Activated naive CD4-positive, alpha-beta T cell treated with anti-CD3 and anti-CD28 coated beads, Interleukin-2, amount 10 ng/mL, durations not matched to agents 7 days and 5 days (primary cell): Measurements from ENCODE around the gene SPDL1.

Experiments used
- CTCF ChIA-PET: fragments of 350-600 bp; sonication (Branson Sonifier 250); formaldehyde crosslinking; loops from one replicate; lab custom pipeline; 2021; ENCODE audit warnings: antibody characterized with exemption; lab: Charles Lee
- DNase-seq: peaks from one replicate; pipeline ENCODE4 v3.0.0-alpha.2; 2020
- H3K27ac Mint-ChIP-seq: one replicate; pipeline ENCODE4 v1.8.0; 2021; ENCODE audit warnings: mild to moderate bottlenecking, moderate library complexity, mixed read lengths
- H3K27me3 Mint-ChIP-seq: one replicate; pipeline ENCODE4 v1.8.0; 2021; ENCODE audit warnings: mild to moderate bottlenecking, mixed read lengths
- H3K36me3 Mint-ChIP-seq: one replicate; pipeline ENCODE4 v1.8.0; 2021; ENCODE audit warnings: mixed read lengths
- H3K4me1 Mint-ChIP-seq: one replicate; pipeline ENCODE4 v1.8.0; 2021; ENCODE audit warnings: mixed read lengths
- H3K4me3 Mint-ChIP-seq: one replicate; pipeline ENCODE4 v1.8.0; 2021; ENCODE audit warnings: mild to moderate bottlenecking, moderate library complexity, mixed read lengths
- H3K9me3 Mint-ChIP-seq: one replicate; pipeline ENCODE4 v1.8.0; 2021; ENCODE audit warnings: mixed read lengths

SPDL1 gene, protein sequence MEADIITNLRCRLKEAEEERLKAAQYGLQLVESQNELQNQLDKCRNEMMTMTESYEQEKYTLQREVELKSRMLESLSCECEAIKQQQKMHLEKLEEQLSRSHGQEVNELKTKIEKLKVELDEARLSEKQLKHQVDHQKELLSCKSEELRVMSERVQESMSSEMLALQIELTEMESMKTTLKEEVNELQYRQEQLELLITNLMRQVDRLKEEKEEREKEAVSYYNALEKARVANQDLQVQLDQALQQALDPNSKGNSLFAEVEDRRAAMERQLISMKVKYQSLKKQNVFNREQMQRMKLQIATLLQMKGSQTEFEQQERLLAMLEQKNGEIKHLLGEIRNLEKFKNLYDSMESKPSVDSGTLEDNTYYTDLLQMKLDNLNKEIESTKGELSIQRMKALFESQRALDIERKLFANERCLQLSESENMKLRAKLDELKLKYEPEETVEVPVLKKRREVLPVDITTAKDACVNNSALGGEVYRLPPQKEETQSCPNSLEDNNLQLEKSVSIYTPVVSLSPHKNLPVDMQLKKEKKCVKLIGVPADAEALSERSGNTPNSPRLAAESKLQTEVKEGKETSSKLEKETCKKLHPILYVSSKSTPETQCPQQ

DNA sequence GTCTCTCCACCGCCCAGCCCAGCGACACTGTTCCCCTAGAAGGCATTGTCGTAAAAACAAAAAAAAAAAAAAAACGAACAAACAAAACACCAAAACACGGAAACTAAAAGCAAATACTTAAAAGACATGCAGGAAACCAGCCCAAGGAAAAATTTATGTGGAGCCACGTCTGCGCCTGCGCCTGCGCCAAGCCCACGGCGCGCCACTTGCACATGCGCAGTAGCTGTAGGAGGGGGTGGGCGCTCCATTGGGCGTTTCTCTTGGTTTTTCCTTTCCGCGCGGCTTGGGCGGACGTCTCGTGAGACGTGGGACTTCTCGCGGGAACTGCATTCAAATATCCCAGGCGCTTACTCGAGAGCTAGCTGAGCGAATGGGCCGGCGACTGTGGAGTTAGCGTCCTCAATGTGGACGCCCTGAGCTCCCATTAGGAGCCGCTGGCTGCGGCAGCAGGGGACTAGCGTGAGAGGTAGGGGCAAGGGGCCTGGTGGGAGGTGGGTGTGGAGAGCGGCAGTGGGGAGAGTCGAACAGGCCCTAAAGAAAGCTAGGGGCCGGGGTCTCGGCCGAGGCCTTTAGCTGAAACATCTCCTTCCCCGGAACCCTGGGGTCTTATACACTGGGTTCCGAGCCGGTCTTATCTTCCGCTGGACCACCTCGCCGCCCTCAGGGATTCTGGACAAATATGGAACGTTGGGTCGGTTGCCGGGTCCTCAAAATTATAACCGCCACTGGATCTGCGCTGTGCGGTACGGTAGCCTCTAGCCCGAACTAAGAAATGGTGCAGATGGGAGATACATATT is at the start of gene SPDL1:
Gene SPDL1 (plus strand): TSS at position 350 of the 797 bp plus-strand sequence. CDS start 4,644 bp downstream, outside the sequence.
- CTCF ChIA-PET = interaction anchor here (0.6 to 1.6 kb wide), 2 partner anchors 89 to 1760 kb away, joined by 3 read pairs; no protein-coding TSS in a partner anchor
- peak within 1 kb of the TSS; percentile 95 for H3K27ac Mint-ChIP-seq
- peak within 1 kb of the TSS; percentile 99 for H3K4me3 Mint-ChIP-seq

GRCh38 chr5:169534311-169534880 is 49.2 kb upstream of the SPDL1 start:
- CTCF ChIA-PET = no interaction called here
- no peak for DNase-seq
- H3K27ac Mint-ChIP-seq = no peak overlapping the region
- H3K9me3 Mint-ChIP-seq = no peaks in the 10 kb centered on the region
- no peak overlapping the region for H3K4me3 Mint-ChIP-seq
- no peaks in the 10 kb centered on the region for H3K36me3 Mint-ChIP-seq
- H3K4me1 Mint-ChIP-seq = no peaks in the 10 kb centered on the region
- peaks cover 12% of the 10 kb centered on the region for H3K27me3 Mint-ChIP-seq

More for the DNA sequence above, at the start of gene SPDL1:
- Mint-ChIP-seq H3K4me1 (peaks cover 39% of the 10 kb centered on the region), H3K36me3 (peaks cover 15% of the 10 kb centered on the region), H3K27me3 (peaks cover 15% of the 10 kb centered on the region), H3K9me3 (no peaks in the 10 kb centered on the region)
- DNase-seq = peak; percentile 96

GRCh38 chr5:169534939-169535338 is 48.6 kb upstream of the SPDL1 start:
- H3K9me3 Mint-ChIP-seq = no peaks in the 10 kb centered on the region
- H3K36me3 Mint-ChIP-seq = no peaks in the 10 kb centered on the region
- CTCF ChIA-PET = no interaction called here
- H3K27ac Mint-ChIP-seq = no peak overlapping the region
- no peak overlapping the region for H3K4me3 Mint-ChIP-seq
- peaks cover 7% of the 10 kb centered on the region for H3K27me3 Mint-ChIP-seq
- no peaks in the 10 kb centered on the region for H3K4me1 Mint-ChIP-seq
- DNase-seq = no peak

DNA sequence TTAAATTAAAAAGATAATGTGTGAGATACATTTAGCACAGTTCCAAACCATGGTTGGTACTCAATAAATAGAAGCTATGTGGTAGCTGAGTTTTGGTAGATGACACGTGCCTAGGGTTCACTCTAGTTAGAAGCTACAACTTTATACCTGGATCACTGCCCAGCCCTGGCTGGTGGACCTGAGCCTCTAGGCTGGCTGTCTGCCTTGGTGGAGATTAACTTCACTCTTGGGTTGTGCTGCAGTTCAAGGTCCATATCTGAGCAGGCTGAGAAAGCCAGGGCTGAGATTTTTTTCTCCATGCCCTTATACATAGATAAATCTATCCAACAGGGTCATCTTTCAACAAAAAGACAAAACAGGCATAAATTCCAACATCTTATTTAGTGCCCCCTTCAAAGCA is 44.6 kb upstream of the SPDL1 start:
- Mint-ChIP-seq H3K4me1 (no peaks in the 10 kb centered on the region), H3K27ac (no peak overlapping the region), H3K9me3 (no peaks in the 10 kb centered on the region), H3K27me3 (peaks cover 7% of the 10 kb centered on the region), H3K4me3 (no peak overlapping the region), H3K36me3 (no peaks in the 10 kb centered on the region)
- DNase-seq = no peak
- CTCF ChIA-PET = no interaction called here

DNA sequence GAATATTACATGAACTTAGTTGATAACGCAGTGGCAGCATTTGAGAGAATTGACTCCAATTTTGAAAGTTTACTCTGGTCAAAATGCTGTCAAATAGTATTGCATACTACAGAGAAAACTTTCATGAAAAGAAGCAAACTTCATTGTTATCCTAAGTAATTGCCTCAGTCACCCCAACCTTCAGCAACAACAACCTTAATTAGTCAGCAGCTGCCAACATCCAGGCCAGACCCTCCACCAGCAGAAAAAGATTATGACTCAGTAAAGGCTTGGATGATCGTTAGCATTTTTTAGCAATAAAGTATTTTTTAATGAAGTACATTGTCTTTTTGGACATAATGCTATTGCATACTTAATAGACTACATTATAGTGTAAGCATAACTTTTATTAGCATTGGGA is 40.8 kb upstream of the SPDL1 start:
- Mint-ChIP-seq H3K27ac (no peak overlapping the region), H3K36me3 (no peaks in the 10 kb centered on the region), H3K4me1 (no peaks in the 10 kb centered on the region), H3K4me3 (no peak overlapping the region), H3K27me3 (peaks cover 8% of the 10 kb centered on the region), H3K9me3 (no peaks in the 10 kb centered on the region)
- CTCF ChIA-PET = no interaction called here
- no peak for DNase-seq

- CTCF ChIA-PET = no interaction called here
- H3K36me3 Mint-ChIP-seq = no peaks in the 10 kb centered on the region
- H3K27me3 Mint-ChIP-seq = peaks cover 5% of the 10 kb centered on the region
- H3K9me3 Mint-ChIP-seq = no peaks in the 10 kb centered on the region
- H3K4me3 Mint-ChIP-seq = no peak overlapping the region
- no peak for DNase-seq
- H3K4me1 Mint-ChIP-seq = no peaks in the 10 kb centered on the region
- no peak overlapping the region for H3K27ac Mint-ChIP-seq
These were observed 39.2 kb upstream of the SPDL1 start for GRCh38 chr5:169544264-169544950.

DNA sequence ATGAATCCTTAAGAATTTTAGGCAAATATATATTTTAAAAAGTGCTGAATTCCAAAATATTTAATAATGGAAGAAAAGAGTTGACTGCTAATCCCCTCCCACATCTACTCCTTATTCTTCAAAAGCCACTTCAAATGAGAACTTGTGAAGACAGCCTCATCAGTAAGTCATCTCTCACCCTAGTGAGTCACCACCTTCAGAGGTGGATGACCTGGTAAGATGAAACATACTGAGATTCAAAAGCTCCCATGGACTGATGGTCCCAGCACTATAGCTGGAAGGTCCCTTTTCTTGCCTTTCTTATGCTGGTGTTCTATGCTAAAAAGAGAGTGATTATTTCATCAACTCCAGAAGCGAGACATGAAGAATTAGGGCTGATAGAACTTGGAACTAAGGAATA is 37.8 kb upstream of the SPDL1 start:
- H3K27me3 Mint-ChIP-seq = peaks cover 10% of the 10 kb centered on the region
- no peaks in the 10 kb centered on the region for H3K9me3 Mint-ChIP-seq
- CTCF ChIA-PET = no interaction called here
- H3K4me3 Mint-ChIP-seq = no peak overlapping the region
- H3K27ac Mint-ChIP-seq = no peak overlapping the region
- no peaks in the 10 kb centered on the region for H3K36me3 Mint-ChIP-seq
- no peak for DNase-seq
- no peaks in the 10 kb centered on the region for H3K4me1 Mint-ChIP-seq

- Mint-ChIP-seq H3K4me3 (no peak overlapping the region), H3K9me3 (no peaks in the 10 kb centered on the region), H3K4me1 (no peaks in the 10 kb centered on the region), H3K27ac (no peak overlapping the region), H3K36me3 (no peaks in the 10 kb centered on the region), H3K27me3 (peaks cover 10% of the 10 kb centered on the region)
- CTCF ChIA-PET = no interaction called here
- no peak for DNase-seq
These were observed 37.2 kb upstream of the SPDL1 start for GRCh38 chr5:169546346-169546745.

DNA sequence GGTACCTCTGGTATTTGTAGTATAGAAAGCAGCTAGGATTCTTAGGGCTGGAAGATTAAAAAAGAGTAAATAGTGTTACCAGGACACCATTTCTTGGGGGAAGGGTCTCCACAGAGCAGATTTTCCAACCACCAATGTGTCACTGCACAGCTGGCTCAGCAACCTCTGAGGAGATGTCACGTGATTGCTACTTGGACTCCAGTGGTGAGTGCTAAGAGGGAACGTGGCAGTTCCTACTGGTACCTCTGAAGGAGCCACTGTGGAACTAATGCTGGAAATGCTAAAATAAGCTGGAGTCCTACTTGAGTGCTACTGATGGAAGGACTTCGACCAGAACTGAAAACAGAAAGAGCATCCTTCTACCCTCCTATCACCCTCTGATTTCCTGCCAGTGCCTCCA is 36.1 kb upstream of the SPDL1 start:
- H3K4me3 Mint-ChIP-seq = no peak overlapping the region
- H3K27ac Mint-ChIP-seq = no peak overlapping the region
- DNase-seq = no peak
- no peaks in the 10 kb centered on the region for H3K36me3 Mint-ChIP-seq
- H3K9me3 Mint-ChIP-seq = no peaks in the 10 kb centered on the region
- H3K4me1 Mint-ChIP-seq = no peaks in the 10 kb centered on the region
- CTCF ChIA-PET = no interaction called here
- peaks cover 10% of the 10 kb centered on the region for H3K27me3 Mint-ChIP-seq

- no peak overlapping the region for H3K27ac Mint-ChIP-seq
- peaks cover 10% of the 10 kb centered on the region for H3K27me3 Mint-ChIP-seq
- H3K36me3 Mint-ChIP-seq = no peaks in the 10 kb centered on the region
- DNase-seq = no peak
- no peaks in the 10 kb centered on the region for H3K9me3 Mint-ChIP-seq
- no peak overlapping the region for H3K4me3 Mint-ChIP-seq
- CTCF ChIA-PET = no interaction called here
- H3K4me1 Mint-ChIP-seq = no peaks in the 10 kb centered on the region
These were observed 35.3 kb upstream of the SPDL1 start for GRCh38 chr5:169548315-169548714.

- CTCF ChIA-PET = no interaction called here
- Mint-ChIP-seq H3K9me3 (no peaks in the 10 kb centered on the region), H3K36me3 (no peaks in the 10 kb centered on the region), H3K27me3 (peaks cover 10% of the 10 kb centered on the region), H3K4me3 (no peak overlapping the region), H3K4me1 (no peaks in the 10 kb centered on the region), H3K27ac (no peak overlapping the region)
- no peak for DNase-seq
These were observed 34.0 kb upstream of the SPDL1 start for GRCh38 chr5:169549453-169550100.

DNA sequence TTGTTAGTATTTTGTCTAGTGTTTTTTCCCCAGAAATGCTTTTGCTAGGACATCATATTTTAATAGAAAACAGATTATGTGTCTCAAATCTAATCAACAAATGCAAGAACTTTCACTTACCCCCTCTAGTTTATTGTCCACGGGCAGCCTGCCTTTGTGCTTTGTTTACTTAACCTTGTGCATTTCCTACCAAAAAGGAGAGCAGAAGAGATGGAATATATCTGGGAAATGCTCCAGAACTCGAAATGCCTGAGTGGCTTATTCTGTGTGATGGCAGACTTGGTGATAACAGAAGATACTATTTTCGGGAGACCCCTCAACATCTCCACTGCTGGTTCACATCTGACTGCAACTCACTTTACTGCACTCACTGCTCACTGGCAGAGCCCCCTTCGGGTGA is 33.3 kb upstream of the SPDL1 start:
- H3K4me1 Mint-ChIP-seq = no peaks in the 10 kb centered on the region
- no peak overlapping the region for H3K4me3 Mint-ChIP-seq
- no peak for DNase-seq
- H3K36me3 Mint-ChIP-seq = no peaks in the 10 kb centered on the region
- CTCF ChIA-PET = no interaction called here
- no peak overlapping the region for H3K27ac Mint-ChIP-seq
- H3K9me3 Mint-ChIP-seq = no peaks in the 10 kb centered on the region
- H3K27me3 Mint-ChIP-seq = peaks cover 10% of the 10 kb centered on the region

- H3K9me3 Mint-ChIP-seq = no peaks in the 10 kb centered on the region
- H3K27ac Mint-ChIP-seq = no peak overlapping the region
- no peak overlapping the region for H3K4me3 Mint-ChIP-seq
- CTCF ChIA-PET = no interaction called here
- no peak for DNase-seq
- peaks cover 5% of the 10 kb centered on the region for H3K27me3 Mint-ChIP-seq
- H3K36me3 Mint-ChIP-seq = no peaks in the 10 kb centered on the region
- no peaks in the 10 kb centered on the region for H3K4me1 Mint-ChIP-seq
These were observed 32.4 kb upstream of the SPDL1 start for GRCh38 chr5:169551146-169551545.
